IPS-11a (cell line): ENCODE data around the gene COQ7.

Source experiments
- H3K4me3 ChIP-seq: one replicate; pipeline ENCODE4 v1.5.1; 2013; ENCODE audit warnings: low read depth, low read length, control low read depth

Gene COQ7

DNA sequence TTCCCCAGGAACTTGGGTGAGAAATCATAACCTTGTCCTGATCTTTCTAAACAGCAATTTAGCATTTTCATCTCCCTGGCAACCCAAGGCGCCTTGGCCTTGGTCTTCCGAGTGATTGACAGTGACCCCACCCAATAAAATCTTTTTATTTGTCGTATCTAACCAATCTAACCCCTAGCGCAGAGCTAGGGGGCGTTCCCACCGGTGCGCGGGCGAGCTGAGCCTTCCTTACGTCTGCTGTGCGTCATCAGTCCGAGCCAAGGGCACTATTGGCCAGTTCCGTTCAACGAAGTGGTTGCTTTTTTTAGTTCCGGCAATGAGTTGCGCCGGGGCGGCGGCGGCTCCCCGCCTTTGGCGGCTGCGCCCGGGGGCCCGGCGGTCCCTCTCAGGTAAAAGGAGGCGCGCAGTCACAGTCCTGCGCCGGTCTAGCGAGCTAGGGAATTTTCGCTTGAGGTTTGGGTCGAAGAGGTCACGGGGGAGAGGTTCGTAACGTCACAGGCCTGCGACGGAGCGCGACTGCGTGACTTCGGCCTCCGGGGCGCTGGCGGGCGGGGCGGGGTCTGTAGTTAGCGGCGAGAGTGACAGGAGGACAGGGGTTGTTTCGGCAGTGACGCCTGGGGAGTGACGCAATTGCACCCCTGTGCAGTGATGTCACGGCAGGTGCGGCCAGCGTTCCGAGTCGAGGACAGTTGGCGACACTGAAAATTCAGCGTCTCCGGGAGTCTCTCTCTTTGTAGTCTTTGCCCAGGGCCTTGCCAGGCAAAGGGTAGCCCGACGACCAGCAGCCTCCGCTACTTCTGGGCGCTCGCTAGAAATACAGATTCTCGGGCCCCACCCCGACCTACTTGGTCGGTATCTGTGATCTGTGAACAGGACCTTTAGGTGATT is at the start of gene COQ7:
Gene COQ7, plus strand, starts transcription at position 266 of the 888 bp plus-strand sequence. Its CDS starts 51 bp downstream, at position 317.
- peak within 1 kb of the TSS; percentile 86 for H3K4me3 ChIP-seq

DNA sequence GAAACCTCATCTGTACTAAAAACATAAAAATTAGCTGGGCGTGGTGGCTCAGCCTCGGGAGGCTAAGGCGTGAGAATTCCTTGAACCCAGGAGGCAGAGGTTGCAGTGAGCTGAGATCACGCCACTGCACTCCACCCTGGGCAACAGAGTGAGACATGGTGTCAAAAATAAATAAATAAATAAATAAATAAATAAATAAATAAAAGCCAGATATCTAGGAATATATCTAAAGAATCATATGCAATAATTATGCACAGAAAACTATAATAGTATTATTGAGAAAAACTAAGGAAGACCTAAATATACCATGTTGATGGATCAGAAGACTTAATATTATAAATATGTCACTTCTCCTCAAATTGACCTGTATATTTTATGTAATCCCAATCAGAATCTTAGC is 46.7 kb upstream of the COQ7 start:
- H3K4me3 ChIP-seq: no peak overlapping the region

DNA sequence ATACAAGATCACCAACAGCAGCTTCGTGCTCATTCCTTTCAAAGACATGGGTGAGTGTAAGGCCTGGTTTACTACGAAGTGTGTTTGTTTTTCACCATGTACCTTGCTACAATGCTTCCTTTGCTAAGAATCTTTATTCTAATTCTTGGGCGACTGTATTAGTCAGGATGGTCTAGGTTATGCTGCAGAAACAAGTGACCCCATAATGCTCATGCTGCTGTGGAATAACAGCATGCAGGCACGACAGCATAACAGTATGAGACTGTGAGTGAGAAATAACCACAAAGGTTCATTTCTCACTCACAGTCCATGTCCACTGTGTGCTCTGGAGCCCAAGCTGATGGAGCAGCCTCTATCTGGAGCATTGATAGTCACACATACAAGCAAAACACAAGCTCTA is 45.7 kb upstream of the COQ7 start:
- H3K4me3 ChIP-seq: no peak overlapping the region

DNA sequence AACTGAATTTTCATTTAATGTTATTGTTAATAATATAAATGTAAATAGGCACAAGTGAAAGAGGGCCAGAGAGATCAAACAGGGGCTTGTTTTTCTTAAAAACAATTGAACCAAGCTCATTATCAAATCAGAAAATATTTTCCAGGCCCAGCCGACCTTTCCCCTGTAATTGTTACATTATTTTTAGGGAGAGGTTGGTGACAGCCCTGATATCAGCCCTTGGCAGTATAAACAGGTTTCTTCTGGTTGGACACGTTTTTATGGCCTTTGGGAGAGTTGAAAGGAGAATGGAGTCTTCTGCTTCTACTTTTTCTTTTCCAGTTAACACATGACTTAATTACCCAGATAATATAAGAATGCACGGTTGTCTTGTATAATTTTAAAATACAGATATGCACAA is 40.0 kb upstream of the COQ7 start:
- no peak overlapping the region for H3K4me3 ChIP-seq

DNA sequence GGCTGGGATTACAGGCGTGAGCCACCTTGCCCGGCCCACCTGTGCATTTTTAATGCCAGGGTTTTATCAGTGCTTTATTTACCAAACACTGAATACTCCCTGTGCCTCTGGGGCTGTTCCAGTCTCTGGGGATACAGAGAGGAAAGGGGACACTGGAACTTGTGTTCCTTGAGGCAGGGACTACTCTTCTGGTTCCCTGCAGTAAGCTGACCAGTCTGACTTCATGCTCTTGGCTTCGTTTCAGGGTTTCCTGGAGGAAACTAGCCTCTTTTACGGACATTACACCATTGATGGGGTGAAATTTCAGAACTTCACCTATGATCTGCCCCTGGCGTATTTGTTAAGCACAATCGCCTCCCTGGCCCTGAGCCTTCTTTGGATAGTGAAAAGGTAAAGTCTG is 37.4 kb upstream of the COQ7 start:
- H3K4me3 ChIP-seq: no peak overlapping the region

DNA sequence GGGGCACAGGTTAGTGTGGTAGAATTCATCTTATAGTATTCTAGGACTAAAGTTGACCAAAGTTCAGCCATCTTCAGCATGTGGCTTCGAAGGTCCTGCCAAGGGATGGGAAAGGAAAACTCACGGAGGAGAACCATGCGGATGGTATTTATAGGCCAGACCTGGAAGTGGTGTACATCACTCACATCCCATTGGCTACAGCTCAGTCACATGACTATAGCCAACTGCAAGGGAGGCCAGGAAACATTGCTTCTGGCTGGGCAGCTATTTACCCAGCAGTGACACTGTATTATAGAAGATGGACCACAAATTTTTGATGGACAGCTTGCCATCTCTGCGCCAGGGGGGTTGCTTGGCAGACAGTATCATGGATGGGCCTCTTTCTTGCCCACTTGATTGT is 35.7 kb upstream of the COQ7 start:
- H3K4me3 ChIP-seq: no peak overlapping the region

DNA sequence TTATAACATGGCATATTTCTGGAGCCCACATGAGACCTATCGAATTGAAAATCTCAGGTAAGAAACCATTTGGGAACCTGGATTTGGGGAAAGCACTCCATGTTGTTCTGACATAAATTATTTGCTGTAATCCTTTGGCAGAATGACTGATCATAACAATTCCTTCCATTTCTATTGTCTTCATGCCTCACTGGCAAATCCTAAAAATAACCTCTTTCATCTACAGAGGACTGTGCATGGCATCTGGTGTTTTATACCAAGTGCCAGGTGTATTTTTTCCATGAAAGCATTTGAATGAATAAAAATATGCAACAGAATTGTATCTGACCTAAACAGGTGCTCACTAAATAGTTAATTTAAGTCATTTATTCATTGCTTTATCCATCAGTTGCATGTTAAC is 33.7 kb upstream of the COQ7 start:
- H3K4me3 ChIP-seq: no peak overlapping the region

DNA sequence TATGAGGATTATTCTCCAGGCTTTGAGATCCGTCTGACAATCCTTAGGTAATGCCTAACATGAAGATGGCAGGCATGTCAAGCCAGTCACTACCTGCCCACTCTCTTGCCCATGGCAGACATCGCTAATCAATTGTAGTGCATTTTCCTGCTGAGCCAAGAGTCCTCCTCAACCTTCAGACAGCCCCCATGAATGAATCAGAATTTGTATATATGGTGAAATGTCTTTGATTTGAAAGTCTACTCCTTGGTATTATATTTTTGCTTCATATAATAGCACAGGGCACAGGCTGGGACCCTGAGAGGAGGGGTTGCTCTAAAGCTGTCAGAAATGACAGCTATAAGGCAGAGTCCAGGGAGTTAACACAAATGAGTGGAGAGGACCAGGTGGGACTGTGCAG is 27.0 kb upstream of the COQ7 start:
- H3K4me3 ChIP-seq: no peak overlapping the region

DNA sequence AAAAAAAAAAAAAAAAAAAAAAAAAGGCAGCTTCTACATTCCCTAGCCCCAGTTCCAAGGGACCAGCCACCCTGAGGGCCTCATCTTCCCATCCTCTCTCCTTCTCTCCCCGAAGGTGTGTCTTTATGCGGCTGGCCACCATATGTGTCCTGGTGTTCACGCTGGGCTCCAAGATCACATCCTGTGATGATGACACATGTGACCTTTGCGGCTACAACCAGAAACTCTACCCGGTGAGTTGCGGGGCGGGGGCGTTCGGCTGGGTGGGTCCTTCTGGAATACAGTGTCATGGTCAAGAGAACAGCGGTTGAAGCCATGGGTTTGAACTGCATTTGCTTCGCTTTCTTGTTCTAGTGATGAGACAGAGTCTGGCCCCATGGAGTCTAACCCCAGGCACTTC is 22.6 kb upstream of the COQ7 start:
- no peak overlapping the region for H3K4me3 ChIP-seq

DNA sequence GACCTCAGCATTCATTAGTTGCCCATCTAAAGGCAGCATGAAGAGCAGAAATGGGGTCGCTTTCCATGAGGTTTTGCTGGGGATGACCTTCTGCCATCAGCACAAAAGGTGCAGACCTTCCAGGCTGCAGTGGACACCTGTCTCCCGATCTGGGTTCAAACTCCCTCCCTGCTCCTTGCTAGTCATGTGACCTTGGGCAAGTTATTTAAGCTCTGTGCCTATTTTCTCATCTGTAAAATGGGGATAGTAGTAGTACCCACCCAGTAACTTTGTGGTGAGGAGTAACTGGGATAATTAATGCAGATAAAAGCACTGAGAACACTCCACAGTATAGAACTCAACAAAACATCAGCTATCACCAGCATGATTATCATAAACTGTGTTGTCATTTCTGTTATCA is 21.4 kb upstream of the COQ7 start:
- no peak overlapping the region for H3K4me3 ChIP-seq

DNA sequence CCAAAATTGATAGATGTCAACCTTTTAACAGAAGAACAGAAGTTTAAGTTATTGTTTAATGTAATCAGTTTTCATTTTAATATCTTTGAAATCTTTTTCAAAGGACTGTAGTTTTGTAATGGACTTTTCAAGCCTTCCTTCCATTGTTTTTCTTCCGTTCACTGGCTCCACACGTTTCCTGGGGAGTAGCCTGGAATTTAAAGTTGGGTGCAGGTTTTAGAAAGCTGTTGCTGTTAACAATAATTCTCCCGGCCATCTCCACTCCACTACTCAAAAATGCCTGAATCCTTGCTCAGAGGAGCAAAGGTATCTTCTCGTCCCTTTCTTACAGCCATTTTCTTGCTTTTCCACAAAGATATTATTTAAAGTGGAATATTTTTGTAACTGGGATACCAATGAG is 4.7 kb upstream of the COQ7 start:
- no peak overlapping the region for H3K4me3 ChIP-seq

DNA sequence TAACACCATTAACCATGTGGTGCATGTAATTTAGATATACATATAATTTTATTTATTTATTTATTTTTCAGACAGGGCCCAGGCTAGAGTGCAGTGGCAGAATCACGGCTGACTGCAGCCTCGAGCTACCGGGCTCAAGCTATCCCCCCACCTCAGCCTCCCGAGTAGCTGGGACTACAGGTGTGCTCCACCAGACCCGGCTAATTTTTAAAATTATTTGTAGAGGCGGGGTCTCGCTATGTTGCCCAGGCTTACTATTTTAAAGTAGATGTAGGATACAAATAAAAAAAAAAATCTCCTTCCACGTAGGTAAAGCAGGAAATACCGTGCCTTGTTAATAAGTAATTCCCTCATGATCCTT is 446 bp upstream of the COQ7 start:
- no peak overlapping the region for H3K4me3 ChIP-seq

DNA sequence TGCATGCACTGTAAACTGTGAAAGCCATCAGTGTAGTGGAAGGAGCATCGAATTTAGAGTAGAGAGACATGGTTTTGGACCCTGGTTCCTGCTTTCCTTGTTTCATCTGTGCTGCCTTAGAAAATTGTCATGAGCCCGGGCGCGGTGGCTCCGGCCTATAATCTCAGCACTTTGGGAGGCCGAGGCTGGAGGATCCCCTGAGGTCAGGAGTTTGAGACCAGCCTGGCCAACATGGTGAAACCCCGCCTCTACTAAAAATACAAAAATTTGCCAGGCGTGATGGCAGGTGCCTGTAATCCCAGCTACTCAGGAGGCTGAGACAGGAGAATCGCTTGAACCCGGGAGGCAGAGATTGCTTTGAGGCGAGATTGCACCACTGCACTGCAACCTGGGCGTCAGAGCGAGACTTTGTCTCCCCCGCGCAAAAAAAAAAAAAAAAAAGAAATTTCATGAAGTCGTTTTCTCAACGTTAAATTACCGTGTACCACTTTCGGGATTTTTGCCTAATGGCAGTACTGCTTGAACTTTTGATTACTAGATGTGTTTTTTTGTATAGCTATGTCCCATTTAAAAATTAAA is 912 bp downstream of the COQ7 start:
- H3K4me3 ChIP-seq: peak overlapping the region; percentile 86

DNA sequence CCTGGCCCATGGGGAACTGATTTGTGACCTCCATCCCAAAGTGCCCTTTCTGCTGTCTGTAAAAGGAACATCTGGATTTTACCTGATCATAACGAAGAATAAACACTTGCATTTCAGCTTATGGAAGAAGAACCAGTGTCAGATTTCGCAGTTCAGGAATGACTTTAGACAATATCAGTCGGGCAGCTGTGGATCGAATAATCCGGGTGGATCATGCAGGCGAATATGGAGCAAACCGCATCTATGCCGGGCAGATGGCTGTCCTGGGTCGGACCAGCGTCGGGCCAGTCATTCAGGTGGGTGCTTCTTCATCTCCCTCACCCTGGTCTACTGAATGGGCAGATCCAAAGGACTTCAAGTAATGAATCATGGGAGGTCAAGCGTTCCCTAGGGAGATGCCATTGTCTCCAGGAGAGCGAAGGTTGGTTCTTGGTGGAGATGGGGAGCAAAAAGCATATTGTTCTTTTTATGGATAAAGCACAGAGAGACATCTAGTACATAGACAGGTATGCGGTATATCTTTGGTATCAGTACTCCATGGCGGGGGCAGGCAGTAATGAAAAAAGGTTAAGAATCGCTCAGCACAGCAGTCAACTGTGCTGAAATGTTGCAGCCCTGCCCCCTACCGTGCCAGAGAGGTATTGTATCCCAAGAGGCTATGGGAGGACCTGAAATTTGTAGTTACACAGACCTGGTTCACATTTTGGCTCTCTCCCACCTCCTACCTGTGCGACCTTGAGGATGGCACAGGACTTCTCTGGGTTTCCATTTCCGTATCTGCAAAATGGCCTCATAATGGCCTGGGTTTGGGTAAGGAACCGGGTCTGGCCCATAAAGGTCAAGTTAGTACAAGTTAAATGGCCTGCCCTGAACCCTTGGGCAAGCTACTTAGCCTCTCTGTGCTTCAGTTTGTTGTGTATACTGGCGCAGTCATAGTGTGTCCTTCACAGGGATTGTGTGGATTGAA is 4.7 kb downstream of the COQ7 start:
- no peak overlapping the region for H3K4me3 ChIP-seq

DNA sequence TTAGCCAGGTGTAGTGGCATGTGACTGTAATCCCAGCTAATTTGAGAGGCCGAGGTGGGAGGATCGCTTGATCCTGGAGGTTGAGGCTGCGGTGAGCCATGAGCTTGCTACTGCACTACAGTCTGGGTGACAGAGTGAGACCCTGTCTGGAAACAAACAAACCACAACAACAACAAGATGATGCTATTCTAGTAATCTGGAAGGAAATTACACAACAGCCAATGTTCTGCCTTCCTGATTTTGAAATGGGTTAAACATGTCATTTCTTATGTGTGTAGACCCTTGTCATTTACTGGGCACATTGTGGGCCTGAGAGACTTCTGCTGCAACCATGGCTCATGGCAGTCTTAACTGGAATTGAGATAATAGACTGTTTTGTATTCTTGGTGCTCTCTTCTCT is 5.9 kb downstream of the COQ7 start:
- H3K4me3 ChIP-seq: no peak overlapping the region

DNA sequence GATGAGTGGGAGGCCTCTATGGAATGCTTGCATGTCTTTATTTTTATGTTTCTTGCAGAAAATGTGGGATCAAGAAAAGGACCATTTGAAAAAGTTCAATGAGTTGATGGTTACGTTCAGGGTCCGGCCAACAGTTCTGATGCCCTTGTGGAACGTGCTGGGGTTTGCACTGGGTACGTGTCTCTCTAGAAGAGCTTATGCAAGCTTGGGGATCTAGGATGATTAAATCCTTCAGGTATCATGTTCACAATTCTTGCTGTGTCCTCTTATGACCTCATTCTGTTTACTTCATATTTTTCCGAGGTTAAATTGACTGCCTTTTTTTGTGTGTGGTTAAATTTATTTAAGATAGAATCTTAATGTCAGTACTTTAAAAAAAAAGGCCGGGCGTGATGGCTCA is 6.4 kb downstream of the COQ7 start:
- no peak overlapping the region for H3K4me3 ChIP-seq

DNA sequence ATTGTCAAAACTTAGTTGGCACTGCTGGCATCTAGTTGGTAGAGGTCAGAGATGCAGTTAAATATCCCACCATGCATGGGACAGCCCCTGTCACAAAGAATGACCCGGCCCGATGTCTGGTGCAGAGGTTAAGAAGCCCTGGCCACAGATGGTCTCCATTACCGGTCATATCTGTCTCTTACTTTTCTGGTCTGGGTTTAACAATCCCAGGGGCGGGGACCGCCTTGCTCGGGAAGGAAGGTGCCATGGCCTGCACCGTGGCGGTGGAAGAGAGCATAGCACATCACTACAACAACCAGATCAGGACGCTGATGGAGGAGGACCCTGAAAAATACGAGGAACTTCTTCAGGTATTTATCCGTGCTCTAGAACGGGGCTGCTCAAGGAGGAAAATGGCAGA is 8.1 kb downstream of the COQ7 start:
- H3K4me3 ChIP-seq: no peak overlapping the region

DNA sequence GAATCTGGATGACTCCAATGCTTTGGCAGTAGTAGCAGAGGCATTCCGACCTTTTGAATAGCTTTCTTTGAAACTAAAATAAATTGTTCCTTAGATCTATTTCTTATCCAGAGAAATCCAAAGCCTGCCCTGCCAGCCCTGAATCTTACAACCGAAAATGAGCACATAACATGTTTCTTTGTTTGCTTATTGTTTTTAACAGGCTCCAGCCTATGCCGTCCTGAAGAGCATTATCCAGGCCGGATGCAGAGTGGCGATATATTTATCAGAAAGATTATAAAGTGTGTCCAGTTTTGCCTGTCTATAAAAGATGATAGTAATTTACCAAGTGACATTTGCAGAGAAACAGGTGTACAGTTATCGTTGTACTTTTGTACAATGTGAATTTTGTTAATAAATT is 10.5 kb downstream of the COQ7 start:
- no peak overlapping the region for H3K4me3 ChIP-seq

DNA sequence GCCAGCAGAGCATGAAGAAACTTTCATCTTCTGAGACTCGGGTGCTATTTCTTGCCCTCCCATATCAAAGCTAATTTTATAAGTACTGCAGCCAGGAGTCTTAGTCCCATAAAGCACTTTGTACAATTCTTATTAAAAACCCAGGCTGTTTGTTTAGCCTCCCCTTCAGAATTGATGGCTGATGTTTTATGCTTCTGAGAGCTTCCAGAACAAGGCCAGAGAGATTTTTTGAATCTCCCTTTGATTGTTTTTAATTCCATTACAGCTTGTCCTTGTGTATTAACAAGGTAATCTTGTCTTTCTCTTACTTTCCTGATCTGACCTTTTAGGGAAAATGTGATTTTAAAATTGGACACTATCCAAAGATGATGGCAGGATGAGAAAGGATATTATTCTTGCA is 16.3 kb downstream of the COQ7 start:
- no peak overlapping the region for H3K4me3 ChIP-seq

DNA sequence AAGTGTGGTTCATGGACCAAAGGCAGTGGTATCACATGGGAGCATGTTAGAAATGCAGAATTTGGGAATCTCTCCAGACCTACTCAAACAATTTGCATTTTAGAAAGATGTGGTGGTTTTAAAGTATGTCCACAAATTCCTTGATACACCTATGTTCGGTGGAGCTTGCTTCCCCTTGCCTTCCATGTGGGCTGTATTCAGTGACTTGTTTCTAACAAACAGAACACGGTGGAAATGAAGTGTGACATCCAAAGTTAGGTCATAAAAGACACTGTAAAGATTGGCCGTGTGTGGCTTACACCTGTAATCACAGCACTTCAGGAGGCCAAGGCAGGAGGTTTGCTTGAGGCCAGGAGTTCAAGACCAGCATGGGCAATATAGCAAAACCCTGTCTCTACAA is 16.7 kb downstream of the COQ7 start:
- no peak overlapping the region for H3K4me3 ChIP-seq

DNA sequence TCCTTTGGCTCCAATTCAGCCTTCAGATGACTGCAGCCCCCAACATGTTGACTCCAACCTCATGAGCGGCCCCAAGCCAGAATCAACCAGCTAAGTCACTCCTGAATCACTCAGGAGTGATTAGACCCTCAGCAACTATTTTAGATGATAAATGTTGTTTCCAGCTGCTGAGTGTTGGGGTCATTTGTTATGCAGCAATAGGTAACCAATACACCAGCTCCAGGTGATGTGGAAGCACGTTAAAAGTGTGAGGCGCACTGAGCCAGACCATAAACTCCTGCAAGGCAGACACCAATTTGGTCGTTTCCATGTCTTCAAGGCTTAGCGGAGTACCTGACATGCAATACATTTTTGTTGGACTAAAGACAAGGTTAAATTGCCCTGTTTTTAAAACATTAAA is 17.5 kb downstream of the COQ7 start:
- no peak overlapping the region for H3K4me3 ChIP-seq
